Measurements from ENCODE around the gene TINCR.

Gene TINCR

DNA sequence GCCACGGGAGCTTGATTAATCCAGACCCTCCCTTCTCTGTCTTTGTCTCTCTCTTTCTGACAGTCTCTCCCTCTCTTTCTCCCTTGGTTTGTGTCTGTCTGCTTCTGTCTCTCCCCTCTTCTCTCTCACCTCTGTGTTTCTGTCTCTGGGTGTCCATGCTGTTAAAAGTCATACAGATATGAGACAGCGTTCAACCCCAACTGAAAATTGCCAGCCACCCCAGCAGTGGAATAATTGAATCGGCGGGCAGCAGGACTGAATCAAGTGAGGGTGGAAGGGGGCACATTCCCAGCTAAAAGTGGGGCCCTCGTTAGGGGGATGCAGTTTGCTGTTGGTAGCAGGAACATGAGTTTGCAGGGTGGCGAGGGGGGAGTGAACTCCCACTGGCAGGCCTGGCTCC, 43.7 kb downstream of the TINCR start:
- TF ChIP-seq, protein P1, sequence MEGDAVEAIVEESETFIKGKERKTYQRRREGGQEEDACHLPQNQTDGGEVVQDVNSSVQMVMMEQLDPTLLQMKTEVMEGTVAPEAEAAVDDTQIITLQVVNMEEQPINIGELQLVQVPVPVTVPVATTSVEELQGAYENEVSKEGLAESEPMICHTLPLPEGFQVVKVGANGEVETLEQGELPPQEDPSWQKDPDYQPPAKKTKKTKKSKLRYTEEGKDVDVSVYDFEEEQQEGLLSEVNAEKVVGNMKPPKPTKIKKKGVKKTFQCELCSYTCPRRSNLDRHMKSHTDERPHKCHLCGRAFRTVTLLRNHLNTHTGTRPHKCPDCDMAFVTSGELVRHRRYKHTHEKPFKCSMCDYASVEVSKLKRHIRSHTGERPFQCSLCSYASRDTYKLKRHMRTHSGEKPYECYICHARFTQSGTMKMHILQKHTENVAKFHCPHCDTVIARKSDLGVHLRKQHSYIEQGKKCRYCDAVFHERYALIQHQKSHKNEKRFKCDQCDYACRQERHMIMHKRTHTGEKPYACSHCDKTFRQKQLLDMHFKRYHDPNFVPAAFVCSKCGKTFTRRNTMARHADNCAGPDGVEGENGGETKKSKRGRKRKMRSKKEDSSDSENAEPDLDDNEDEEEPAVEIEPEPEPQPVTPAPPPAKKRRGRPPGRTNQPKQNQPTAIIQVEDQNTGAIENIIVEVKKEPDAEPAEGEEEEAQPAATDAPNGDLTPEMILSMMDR (IDR thresholded peaks at IDR 0.05; ENCODE audit: control extremely low read depth, extremely low read depth, low read depth, missing control alignments): no peak
- POLR2A ChIA-PET: no interaction called here

GRCh38 chr19:5522106-5522505, 45.6 kb downstream of the TINCR start:
- ChIA-PET POLR2A (no interaction called here), CTCF (interaction anchor here (1.5 kb wide), 1 partner anchor 18 kb away, joined by 3 read pairs; no protein-coding TSS in a partner anchor)
- TF ChIP-seq, protein P1 (IDR thresholded peaks at IDR 0.05; ENCODE audit: control extremely low read depth, extremely low read depth, low read depth, missing control alignments): no peak
- no peak for DNase-seq (ENCODE audit: extremely low spot score)

More for the DNA sequence above, 43.7 kb downstream of the TINCR start:
- CTCF ChIA-PET: no interaction called here
- no peak for DNase-seq (ENCODE audit: extremely low spot score)

GRCh38 chr19:5520501-5520900, 47.3 kb downstream of the TINCR start:
- POLR2A ChIA-PET: interaction anchor here (0.6 kb wide), 1 partner anchor 1246 kb away, joined by 3 read pairs; no protein-coding TSS in a partner anchor
- TF ChIP-seq, protein P1 (IDR thresholded peaks at IDR 0.05; ENCODE audit: control extremely low read depth, extremely low read depth, low read depth, missing control alignments): no peak
- DNase-seq (ENCODE audit: extremely low spot score): no peak
- CTCF ChIA-PET: no interaction called here

- ChIA-PET POLR2A (no interaction called here), CTCF (no interaction called here)
- TF ChIP-seq, protein P1 (IDR thresholded peaks at IDR 0.05; ENCODE audit: control extremely low read depth, extremely low read depth, low read depth, missing control alignments): no peak
- DNase-seq (ENCODE audit: extremely low spot score): no peak
These were observed 48.7 kb downstream of the TINCR start for GRCh38 chr19:5519076-5519475.

DNA sequence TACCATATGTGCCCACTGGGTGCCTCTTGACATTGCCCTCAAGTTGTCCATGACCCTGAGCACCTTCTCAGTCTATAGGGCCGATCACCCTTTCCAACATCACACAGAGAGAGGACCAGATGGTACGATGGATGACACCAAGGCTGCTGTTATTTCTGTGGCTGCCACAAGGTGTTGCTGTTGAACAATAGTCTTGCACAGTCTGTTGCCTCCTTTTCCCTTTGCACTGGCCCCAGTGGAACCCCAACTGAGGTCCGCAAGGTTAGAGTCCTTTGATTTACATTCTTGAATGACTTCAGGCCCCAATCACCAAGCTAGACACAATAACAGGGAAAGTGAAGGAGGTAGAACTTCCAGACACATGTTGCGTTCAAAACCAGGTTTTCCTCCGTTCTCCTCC, 52.0 kb downstream of the TINCR start:
- TF ChIP-seq, protein P1 (IDR thresholded peaks at IDR 0.05; ENCODE audit: control extremely low read depth, extremely low read depth, low read depth, missing control alignments): no peak
- ChIA-PET POLR2A (no interaction called here), CTCF (interaction anchor here (1.1 kb wide), 1 partner anchor 19 kb away, joined by 3 read pairs; no protein-coding TSS in a partner anchor)
- DNase-seq (ENCODE audit: extremely low spot score): no peak

DNA sequence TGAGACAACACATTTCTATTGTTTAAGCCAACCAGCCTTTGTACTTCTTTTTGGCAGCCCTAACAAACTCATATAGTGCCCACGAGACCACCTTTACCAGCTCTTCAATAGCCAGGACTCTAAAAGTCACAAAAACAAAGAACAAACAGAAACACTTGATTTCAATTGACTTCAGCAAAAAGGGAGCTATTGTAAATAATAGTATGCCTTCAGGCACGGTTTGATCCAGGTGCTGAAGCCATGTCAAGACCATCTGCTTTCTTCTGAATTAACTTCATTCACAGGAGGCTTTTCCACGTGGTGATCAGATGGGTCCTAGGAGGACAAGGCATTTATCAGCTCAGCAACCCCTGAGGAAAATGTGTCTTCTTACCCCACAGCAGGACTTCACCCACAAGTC, 53.8 kb downstream of the TINCR start:
- TF ChIP-seq, protein P1 (IDR thresholded peaks at IDR 0.05; ENCODE audit: control extremely low read depth, extremely low read depth, low read depth, missing control alignments): no peak
- ChIA-PET CTCF (no interaction called here), POLR2A (no interaction called here)
- no peak for DNase-seq (ENCODE audit: extremely low spot score)

DNA sequence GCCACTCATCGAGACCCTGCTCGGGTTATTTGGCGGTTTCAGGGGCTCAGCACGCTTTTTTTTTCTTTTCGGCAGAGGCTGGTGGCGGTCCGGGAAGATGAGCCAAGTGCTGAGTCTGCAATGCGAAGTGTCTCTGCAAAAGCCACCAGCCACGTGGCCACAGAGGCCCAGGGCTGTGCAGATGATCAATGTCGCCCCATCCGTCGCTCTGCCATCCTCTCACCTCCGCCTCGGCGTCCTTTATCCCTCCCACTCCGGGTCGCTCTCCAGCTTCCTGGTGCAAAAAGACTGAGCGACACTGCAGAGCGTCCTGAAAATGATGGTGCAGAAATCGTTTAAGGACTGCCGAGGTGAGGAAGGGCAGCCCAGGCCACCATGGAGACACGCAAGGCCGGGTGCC, 55.0 kb downstream of the TINCR start:
- DNase-seq (ENCODE audit: extremely low spot score): no peak
- TF ChIP-seq, protein P1 (IDR thresholded peaks at IDR 0.05; ENCODE audit: control extremely low read depth, extremely low read depth, low read depth, missing control alignments): no peak
- ChIA-PET POLR2A (no interaction called here), CTCF (interaction anchor here (1.1 kb wide), 1 partner anchor 9 kb away, joined by 4 read pairs; no protein-coding TSS in a partner anchor)
